Fibroblast of pulmonary artery (primary cell): ENCODE results near the gene EPS8L3.

ENCODE experiments used
- DNase-seq: peaks from one replicate; pipeline ENCODE4 v3.0.0-alpha.2; 2010; ENCODE audit warnings: low read depth
- H3K4me3 ChIP-seq: replicated peaks from 2 replicates; pipeline ENCODE4 v1.5.1; 2011; ENCODE audit warnings: low read depth, mild to moderate bottlenecking, control low read depth, low read length, moderate library complexity
- CTCF ChIP-seq: IDR thresholded peaks from 2 replicates; pipeline ENCODE4 v1.5.1; 2011; ENCODE audit warnings: mild to moderate bottlenecking, control low read depth, low read length, inconsistent platforms; ENCODE audit errors: missing control alignments

EPS8L3 gene

GRCh38 chr1:109773203-109773899, 9.6 kb upstream of the EPS8L3 start:
- peak; percentile 96 for TF ChIP-seq CTCF
- DNase-seq = peak; percentile 92
- no peak overlapping the region for H3K4me3 ChIP-seq

GRCh38 chr1:109772658-109773202, 9.0 kb upstream of the EPS8L3 start:
- no peak for TF ChIP-seq CTCF
- H3K4me3 ChIP-seq = no peak overlapping the region

GRCh38 chr1:109771712-109772657, 8.3 kb upstream of the EPS8L3 start:
- no peak for DNase-seq
- no peak overlapping the region for H3K4me3 ChIP-seq
- no peak for TF ChIP-seq CTCF

More at GRCh38 chr1:109772658-109773202, 9.0 kb upstream of the EPS8L3 start:
- DNase-seq = no peak

GRCh38 chr1:109770331-109771095, 6.8 kb upstream of the EPS8L3 start:
- no peak for TF ChIP-seq CTCF
- no peak overlapping the region for H3K4me3 ChIP-seq
- no peak for DNase-seq

GRCh38 chr1:109769330-109770078, 5.8 kb upstream of the EPS8L3 start:
- no peak overlapping the region for H3K4me3 ChIP-seq
- peak; percentile 65 for DNase-seq
- no peak for TF ChIP-seq CTCF

GRCh38 chr1:109768820-109769219, 5.1 kb upstream of the EPS8L3 start:
- no peak overlapping the region for H3K4me3 ChIP-seq
- no peak for TF ChIP-seq CTCF
- no peak for DNase-seq
